ENCODE measurements around the gene RERGL.

DNA sequence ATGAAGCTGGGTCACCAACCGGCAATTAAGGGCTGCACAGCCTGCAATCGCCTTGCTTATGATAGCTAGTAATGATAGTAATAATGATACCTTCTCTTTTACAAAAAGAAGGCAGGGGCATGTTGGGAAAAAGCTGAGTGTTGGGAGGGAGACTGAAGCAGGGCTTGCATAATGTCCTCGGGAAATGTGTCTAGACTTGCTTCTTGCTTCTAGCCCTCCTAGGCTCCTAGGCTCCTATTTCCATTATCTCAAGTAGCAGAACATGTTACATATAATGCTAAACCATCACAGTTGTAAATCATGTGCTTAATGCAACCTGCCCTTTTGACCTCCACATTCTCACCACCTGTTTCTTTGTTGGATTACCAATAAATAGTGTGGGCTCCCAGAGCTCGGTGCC lies 18.7 kb downstream of the RERGL start:
- TF ChIP-seq EZH2 (IDR thresholded peaks at IDR 0.05): no peak
- no peak for TF ChIP-seq POLR2AphosphoS5 (IDR thresholded peaks at IDR 0.05; ENCODE audit: borderline replicate concordance, low read depth, low read length)
- no peak for TF ChIP-seq FOXP2 (optimal IDR thresholded peaks at IDR 0.05; ENCODE audit: control extremely low read depth, extremely low read length, insufficient read depth)
